Renal cortex interstitium (tissue), 11 donors: ENCODE data around the gene DEXI. TPM values are rescaled to one million over a fixed set of nuclear protein-coding genes. Genes with fewer than 3 reads are reported as not detected.

ENCODE experiments used
- DNase-seq, 11 donors: peaks; one replicate each; pipeline ENCODE4 v3.0.0-alpha.2; 2013; ENCODE audit warnings: low read depth in 9 of 11, low spot score in 4 of 11; ENCODE audit errors: extremely low read depth in 1 of 11
- polyA plus RNA-seq, 3 donors: library from polyadenylated mRNA; unstranded; fragments of 120-200 nt; gene quantifications; one replicate each; pipeline ENCODE4 v1.2.1, GENCODE V29; 2013; ENCODE audit not compliant: insufficient read length in 3 of 3

DEXI gene
- polyA plus RNA-seq, 3 donors: 42.0 to 54.6 (median 43.9) TPM

DNA sequence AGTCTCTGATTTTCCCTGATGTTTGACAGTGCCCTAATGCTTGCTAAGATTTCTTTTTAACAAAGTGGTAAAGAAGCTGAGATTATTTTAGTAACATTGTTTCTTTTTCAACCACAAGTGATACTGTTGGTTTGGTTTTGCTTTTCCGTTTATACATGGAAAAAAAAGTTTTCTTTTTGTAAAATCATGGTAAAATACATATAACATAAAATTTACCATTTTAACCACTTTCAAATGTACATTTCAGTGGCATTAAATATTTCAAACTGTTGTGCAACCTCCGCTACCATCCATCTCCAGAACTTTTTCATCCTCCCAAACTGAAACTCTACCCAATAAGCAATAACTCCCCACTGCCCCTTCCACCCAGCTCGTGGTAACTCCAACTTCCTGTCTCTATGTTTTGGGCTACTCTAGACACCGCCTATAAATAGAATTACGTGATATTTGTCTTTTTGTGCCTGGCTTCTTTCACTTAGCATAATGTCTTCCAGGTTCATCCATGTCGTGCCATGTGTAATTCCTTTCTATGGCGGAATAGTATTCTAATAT is 60.7 kb downstream of the DEXI start:
- no peak for DNase-seq

DNA sequence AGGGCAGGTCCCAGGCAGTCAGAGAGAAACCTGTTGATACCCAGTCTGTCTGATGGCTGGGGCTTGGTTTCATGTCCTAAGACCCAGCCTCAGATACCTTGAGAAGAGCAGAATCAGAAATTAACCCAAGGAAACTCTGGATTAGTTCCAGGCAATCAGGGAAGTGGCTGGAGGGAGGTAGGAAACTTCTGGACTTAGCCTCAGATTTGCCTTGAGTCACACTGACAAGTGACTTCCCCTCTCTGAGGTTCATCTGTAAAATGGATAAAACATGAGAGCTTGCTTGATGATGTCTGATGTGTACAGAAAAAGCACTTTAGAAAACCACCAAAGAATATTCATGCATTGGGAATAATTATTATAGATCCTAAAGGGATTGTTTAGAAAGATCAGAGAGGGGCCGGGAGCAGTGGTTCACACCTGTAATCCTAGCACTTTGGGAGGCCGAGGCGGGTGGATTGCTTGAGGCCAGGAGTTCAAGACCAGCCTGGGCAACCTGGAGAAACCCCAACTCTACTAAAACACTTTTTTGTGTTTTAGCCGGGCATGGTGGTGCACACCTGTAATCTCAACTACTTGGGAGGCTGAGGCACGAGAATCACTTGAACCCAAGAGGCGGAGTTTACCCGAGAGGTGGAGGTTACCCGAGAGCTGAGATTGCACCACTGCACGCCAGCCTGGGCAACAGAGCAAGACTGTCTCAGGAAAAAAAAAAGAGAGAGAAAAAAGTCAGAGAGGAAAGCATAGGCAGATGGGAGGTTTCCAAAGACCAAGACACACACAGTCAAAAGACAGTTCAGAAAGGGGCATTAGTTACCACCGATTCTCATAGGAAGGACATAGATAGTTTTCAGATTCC is 61.4 kb downstream of the DEXI start:
- no peak for DNase-seq

DNA sequence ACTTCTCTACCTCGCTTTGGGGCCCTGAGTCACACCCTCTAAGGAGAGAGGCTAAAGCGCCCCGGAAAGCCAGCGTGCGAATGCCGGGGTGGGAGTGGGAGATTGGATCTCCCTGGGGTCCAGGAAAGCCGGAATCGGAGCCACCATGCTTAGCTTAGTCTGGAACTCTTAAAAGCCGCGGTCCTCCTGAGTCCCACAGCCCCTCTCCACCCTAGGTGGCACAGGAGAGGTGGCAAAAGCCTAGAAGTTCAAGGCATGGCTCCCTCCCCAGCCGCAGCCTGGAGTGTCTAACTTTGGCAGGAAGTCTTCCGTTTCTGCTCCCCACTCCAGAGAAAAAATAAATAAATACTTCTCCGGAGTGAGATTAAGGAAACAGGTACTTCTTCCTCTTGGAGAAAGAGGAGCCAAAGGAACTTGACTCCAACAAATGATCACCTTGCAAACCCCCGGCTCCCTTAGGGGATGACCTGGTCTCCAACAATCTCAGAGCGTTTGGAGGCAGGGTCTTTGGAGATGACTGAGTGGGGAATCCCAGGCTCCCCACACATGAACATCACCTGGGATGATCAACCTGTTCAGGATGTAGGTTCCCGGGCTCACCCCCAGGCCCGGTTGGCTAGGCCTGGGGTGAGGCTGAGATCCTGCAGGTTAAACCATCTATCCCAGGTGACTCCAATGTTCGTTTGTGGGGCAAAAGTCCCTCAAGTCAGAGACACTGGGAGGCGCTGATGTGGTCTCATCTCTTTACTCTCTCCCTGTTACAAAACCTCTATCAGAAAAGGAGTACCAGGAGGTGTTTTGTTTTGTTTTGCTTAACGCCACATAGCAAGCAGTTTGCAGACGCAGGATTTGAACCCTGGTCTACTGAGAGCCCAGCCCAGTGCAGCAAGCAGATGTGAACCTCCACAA is 62.3 kb downstream of the DEXI start:
- DNase-seq: no peak

Other genes with a start within 250 kb of the DEXI start
- gene TEKT5, start 247.5 kb downstream of the DEXI start, polyA plus RNA-seq: under 1 TPM; 0.16 to 0.36 (median 0.26) TPM
- gene NUBP1, start 198.6 kb downstream of the DEXI start, polyA plus RNA-seq: 10 to 100 TPM; 31.1 to 33.6 (median 33.5) TPM
- gene TVP23A, start 123.7 kb downstream of the DEXI start, polyA plus RNA-seq: 1 to 10 TPM; 2.9 to 5.0 (median 3.8) TPM
- gene CIITA, start 65.3 kb downstream of the DEXI start, polyA plus RNA-seq: 10 to 100 TPM in 1 of 3 donors, 1 to 10 TPM in 2; 4.8 to 10.7 (median 5.0) TPM
- 10 to 100 TPM; 24.2 to 26.8 (median 24.9) TPM for gene CLEC16A, start 2.1 kb upstream of the DEXI start, polyA plus RNA-seq